GM12878 (cell line): ENCODE data around the gene RBM19. TPM values are rescaled to one million over a fixed set of nuclear protein-coding genes. Genes with fewer than 3 reads are reported as not detected.

Experiments used
- ATAC-seq: fragments of 200-7000 bp; cut with Tn5 transposase; 3 replicates; pipeline ENCODE4 v1.9.1; 2020; ENCODE audit warnings: mild to moderate bottlenecking, moderate library complexity
- BruUV-seq: library from RNA; stranded (reverse); fragments of 400-500 nt; replicated peaks from 2 replicates; lab custom pipeline; 2021; lab: Mats Ljungman, UMichigan
- CTCF ChIA-PET: fragments of 300-600 bp; sonication (Branson Sonifier 250); formaldehyde crosslinking; extraction: SDS; loops from one replicate; lab custom pipeline; 2021; ENCODE audit warnings: inconsistent platforms; lab: Yijun Ruan, JAX
- POLR2A ChIA-PET: fragments of 350-600 bp; formaldehyde crosslinking; extraction: SDS; loops from one replicate; lab custom pipeline; 2021; ENCODE audit warnings: inconsistent platforms; lab: Charles Lee
- RAD21 ChIA-PET: fragments of 300-600 bp; sonication (Branson Sonifier 250); formaldehyde crosslinking; loops from one replicate; lab custom pipeline; 2023; ENCODE audit warnings: antibody characterized with exemption; ENCODE audit not compliant: unreplicated experiment; lab: Charles Lee
- SMC1A ChIA-PET: fragments of 300-600 bp; sonication (Branson Sonifier 250); formaldehyde crosslinking; loops from one replicate; lab custom pipeline; 2023; ENCODE audit not compliant: unreplicated experiment, uncharacterized antibody; lab: Charles Lee
- DNase-seq: peaks from one replicate; pipeline ENCODE4 v3.0.0-alpha.2; 2011; ENCODE audit warnings: low read depth, low spot score
- FAIRE-seq: peaks from 3 replicates; lab custom pipeline; 2011; peaks lifted over from hg19 to GRCh38; lab: Jason Lieb, UNC
- H2AFZ ChIP-seq: 2 replicates; pipeline ENCODE4 v1.6.0; 2011; ENCODE audit warnings: low read depth, low read length, control low read depth; ENCODE audit not compliant: control insufficient read depth
- H3K27ac ChIP-seq: 2 replicates; pipeline ENCODE4 v1.5.1; 2011; ENCODE audit warnings: control low read depth; ENCODE audit not compliant: control insufficient read depth, insufficient read depth
- H3K27me3 ChIP-seq, 2 experiments: replicated peaks in 1 of 2; 2 replicates each; pipeline versions ENCODE4 v1.6.0 to v1.6.1; 2011; ENCODE audit warnings: low read length in 1 of 2; ENCODE audit not compliant: control insufficient read depth in 2 of 2, insufficient read depth in 2 of 2
- H3K36me3 ChIP-seq, 2 experiments: 2 replicates each; pipeline ENCODE4 v1.5.1; 2011; ENCODE audit warnings: low read length in 1 of 2; ENCODE audit not compliant: control insufficient read depth in 2 of 2, insufficient read depth in 2 of 2
- H3K4me1 ChIP-seq: 2 replicates; pipeline ENCODE4 v1.6.1; 2011; ENCODE audit warnings: mild to moderate bottlenecking, low read length, moderate library complexity, mixed read lengths; ENCODE audit not compliant: control insufficient read depth, insufficient read depth
- H3K4me2 ChIP-seq: 2 replicates; pipeline ENCODE4 v1.6.0; 2011; ENCODE audit warnings: control low read depth; ENCODE audit not compliant: control insufficient read depth, insufficient read depth
- H3K4me3 ChIP-seq: fragments of 200-600 bp; sonication (generic); 2 replicates; pipeline ENCODE4 v1.5.1; 2016
- H3K79me2 ChIP-seq: 2 replicates; pipeline ENCODE4 v1.6.0; 2011; ENCODE audit warnings: low read length; ENCODE audit not compliant: control insufficient read depth, insufficient read depth
- H3K9ac ChIP-seq: 2 replicates; pipeline ENCODE4 v1.8.0; 2011; ENCODE audit warnings: low read length, control low read depth, mixed read lengths; ENCODE audit not compliant: control insufficient read depth, insufficient read depth
- H3K9me3 ChIP-seq: replicated peaks from 3 replicates; pipeline ENCODE4 v1.5.1; 2011; ENCODE audit warnings: mild to moderate bottlenecking, low read length; ENCODE audit not compliant: control insufficient read depth, insufficient read depth
- H4K20me1 ChIP-seq: 2 replicates; pipeline ENCODE4 v1.6.0; 2011; ENCODE audit not compliant: control insufficient read depth, insufficient read depth
- BCL3 ChIP-seq: IDR thresholded peaks from 2 replicates; pipeline ENCODE4 v1.6.1; 2011; ENCODE audit warnings: borderline replicate concordance, low read depth, mild to moderate bottlenecking, moderate library complexity, low read length; ENCODE audit not compliant: insufficient read depth, poor library complexity, severe bottlenecking
- CREB1 ChIP-seq: IDR thresholded peaks from 2 replicates; pipeline ENCODE4 v1.6.1; 2012; ENCODE audit warnings: low read depth, mild to moderate bottlenecking, inconsistent platforms
- ELK1 ChIP-seq: IDR thresholded peaks from 2 replicates; pipeline ENCODE4 v1.6.1; 2012; ENCODE audit warnings: low read depth, low read length, improper control_type of control experiment
- ESRRA ChIP-seq: IDR thresholded peaks from 2 replicates; pipeline ENCODE4 v1.6.1; 2012; ENCODE audit warnings: mild to moderate bottlenecking, low read length, improper control_type of control experiment
- MXI1 ChIP-seq: fragments of 150-350 bp; IDR thresholded peaks from 2 replicates; pipeline ENCODE4 v1.6.1; 2011; ENCODE audit warnings: low read depth, mild to moderate bottlenecking, inconsistent platforms, low read length, improper control_type of control experiment
- NFYB ChIP-seq: IDR thresholded peaks from 2 replicates; pipeline ENCODE4 v1.6.1; 2011; ENCODE audit warnings: low read depth, mild to moderate bottlenecking, low read length, improper control_type of control experiment, moderate library complexity; ENCODE audit not compliant: insufficient read depth
- NR2C1 ChIP-seq: fragments of 450-650 bp; IDR thresholded peaks from 2 replicates; pipeline ENCODE4 v1.6.1; 2017; ENCODE audit warnings: antibody characterized with exemption, mild to moderate bottlenecking, moderate library complexity
- POLR2AphosphoS5 ChIP-seq: IDR thresholded peaks from 2 replicates; pipeline ENCODE4 v1.6.1; 2011; ENCODE audit warnings: mild to moderate bottlenecking, low read length, inconsistent platforms
- SMARCA5 ChIP-seq: fragments of 450-650 bp; IDR thresholded peaks from 2 replicates; pipeline ENCODE4 v1.6.1; 2017; ENCODE audit warnings: mild to moderate bottlenecking
- ZNF622 ChIP-seq: fragments of 450-650 bp; IDR thresholded peaks from 2 replicates; pipeline ENCODE4 v1.6.1; 2017; ENCODE audit warnings: mild to moderate bottlenecking, inconsistent platforms
- WGBS: methylation state at CpG from one replicate; pipeline ENCODE4 v1.1.6; 2016; ENCODE audit warnings: low lambda C conversion rate; ENCODE audit not compliant: insufficient replicate concordance, insufficient coverage; ENCODE audit errors: missing lambda C conversion rate; 5-methylcytosine and 5-hydroxymethylcytosine counted together
- in situ Hi-C: fragments of 300-500 bp; cut with MboI; formaldehyde crosslinking; loops from 9 replicates; pipeline ENCODE4 v1.14.3; 2018; ENCODE audit warnings: mixed read lengths
- intact Hi-C: fragments of 100-400 bp; cut with micrococcal nuclease; formaldehyde crosslinking; loops from one replicate; pipeline ENCODE4 v1.14.2; 2022; ENCODE audit not compliant: unreplicated experiment
- polyA plus RNA-seq, 11 experiments: library from polyadenylated mRNA; depleted of rRNA in 4 of 11; unstranded in 6 of 11; stranded (reverse) in 5 of 11; fragments of >200 nt; fragmentation: Nextera tagmentation in 4 of 11; fragmentation: Illumina TruSeq in 1 of 11; extraction: Ambion mirVana in 4 of 11; extraction: Trizol in 1 of 11; gene quantifications; 1 replicate in 1 of 11; 2 replicates in 10 of 11; pipeline versions ENCODE4 v1.2.1 to v1.2.3, GENCODE V29; 2011 to 2016; ENCODE audit warnings: inconsistent platforms in 2 of 11, missing spikeins in 2 of 11, low read depth in 1 of 11
- total RNA-seq, 4 experiments: library from RNA; depleted of rRNA in 3 of 4; stranded (reverse); fragments of >200 nt in 3 of 4; fragmentation: Illumina TruSeq in 1 of 4; extraction: Trizol in 1 of 4; gene quantifications; 2 replicates each; pipeline versions ENCODE4 v1.2.1 to v1.2.3, GENCODE V29; 2013 to 2021
- TF ChIP-seq, protein P1 (sequence below): IDR thresholded peaks from 2 replicates; pipeline ENCODE4 v1.6.1; 2011; ENCODE audit warnings: low read depth, low read length, improper control_type of control experiment, borderline replicate concordance

The RBM19 gene
- total and polyA plus RNA-seq, 10 of the 15 experiments (the other 5 are each of a cell fraction or from before 2014, with no cell fraction given) = 4.2 to 42.9 (median 28.4) TPM

GRCh38 chr12:113893221-113893620 is 72.9 kb downstream of the RBM19 start:
- Histone ChIP-seq H3K79me2 (no peaks in the 10 kb centered on the region), H3K4me3 (no peak overlapping the region), H3K4me1 (no peaks in the 10 kb centered on the region), H3K9ac (no peak overlapping the region), H4K20me1 (no peaks in the 10 kb centered on the region), H2AFZ (no peak overlapping the region), H3K27ac (no peak overlapping the region), H3K4me2 (no peak overlapping the region), H3K27me3 (no peaks in the 10 kb centered on the region), H3K36me3 (peaks cover 0 to 3% of the 10 kb centered on the region in 2 experiments; a peak in 3 of 4 replicates), H3K9me3 (no peaks in the 10 kb centered on the region)
- DNase-seq = no peak
- intact Hi-C loops (no loop called here), in situ Hi-C loops (no loop called here)
- WGBS = 98% methylated on average over 8 of the region's 8 CpGs
- SMC1A ChIA-PET = no interaction called here
- RAD21 ChIA-PET = no interaction called here
- no peak for ATAC-seq
- CTCF ChIA-PET = no interaction called here
- POLR2A ChIA-PET = no interaction called here
- no peak for FAIRE-seq
- TF ChIP-seq, protein P1, sequence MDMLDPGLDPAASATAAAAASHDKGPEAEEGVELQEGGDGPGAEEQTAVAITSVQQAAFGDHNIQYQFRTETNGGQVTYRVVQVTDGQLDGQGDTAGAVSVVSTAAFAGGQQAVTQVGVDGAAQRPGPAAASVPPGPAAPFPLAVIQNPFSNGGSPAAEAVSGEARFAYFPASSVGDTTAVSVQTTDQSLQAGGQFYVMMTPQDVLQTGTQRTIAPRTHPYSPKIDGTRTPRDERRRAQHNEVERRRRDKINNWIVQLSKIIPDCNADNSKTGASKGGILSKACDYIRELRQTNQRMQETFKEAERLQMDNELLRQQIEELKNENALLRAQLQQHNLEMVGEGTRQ = no peak
- no peak for TF ChIP-seq ESRRA
- TF ChIP-seq NR2C1 = no peak
- no peak for TF ChIP-seq CREB1
- no peak for TF ChIP-seq MXI1
- no peak for TF ChIP-seq NFYB
- no peak for TF ChIP-seq SMARCA5
- TF ChIP-seq ZNF622 = no peak
- no peak for TF ChIP-seq BCL3
- no peak for TF ChIP-seq POLR2AphosphoS5
- TF ChIP-seq ELK1 = no peak
- no TSS peak for BruUV-seq
